ENCODE results near the gene GFOD1. TPM values are rescaled to one million over a fixed set of nuclear protein-coding genes. Genes with fewer than 3 reads are reported as not detected.

The GFOD1 gene
- polyA plus RNA-seq, 1 donor = 2.0 TPM

DNA sequence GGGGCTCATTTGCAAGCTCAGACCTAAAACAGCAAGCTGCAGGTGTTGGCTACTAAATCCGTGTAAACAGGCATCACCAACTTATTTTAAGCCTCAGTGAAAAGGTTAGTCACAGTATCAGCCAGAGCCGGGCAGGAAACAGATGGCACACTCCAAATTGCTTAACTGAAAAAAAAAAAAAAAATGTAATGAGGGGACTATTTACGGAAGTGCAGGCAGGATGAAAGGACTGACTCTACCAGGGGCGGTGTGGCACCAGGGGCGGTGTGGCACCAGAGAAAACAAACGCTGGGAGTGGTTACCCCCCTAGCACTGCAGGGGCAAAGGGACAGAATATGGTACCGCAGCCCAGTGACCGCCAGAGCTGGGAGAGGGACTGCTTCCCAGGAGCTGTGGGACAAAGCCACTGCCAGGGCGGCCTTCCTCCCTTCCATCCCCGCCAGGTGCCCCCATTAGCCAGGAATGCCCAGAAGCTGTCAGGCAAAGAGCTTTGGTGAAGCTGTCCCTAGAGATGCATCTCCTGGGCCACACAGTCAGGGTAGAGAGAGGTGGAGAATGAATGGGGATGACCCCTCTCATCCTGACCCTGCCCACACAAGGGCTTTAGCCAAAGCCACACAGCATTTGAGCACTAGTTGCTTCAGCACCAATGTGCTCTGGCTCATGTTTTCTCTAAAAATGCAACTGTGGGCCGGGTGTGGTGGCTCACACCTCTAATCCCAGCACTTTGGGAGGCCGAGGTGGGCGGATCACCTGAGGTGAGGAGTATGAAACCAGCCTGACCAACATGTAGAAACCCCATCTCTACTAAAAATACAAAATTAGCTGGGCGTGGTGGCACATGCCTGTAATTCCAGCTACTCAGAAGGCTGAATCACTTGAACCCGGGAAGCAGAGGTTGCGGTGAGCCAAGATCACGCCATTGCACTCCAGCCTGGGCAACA is 39.6 kb upstream of the GFOD1 start:
- H3K27me3 ChIP-seq (ENCODE audit: control insufficient read depth, insufficient read depth, low read length) = no peaks in the 10 kb centered on the region

GRCh38 chr6:13526357-13526726 is 38.9 kb upstream of the GFOD1 start:
- Histone ChIP-seq H3K27ac (ENCODE audit: low read length) (no peak overlapping the region), H3K36me3 (ENCODE audit: control insufficient read depth, insufficient read depth, low read length) (no peaks in the 10 kb centered on the region), H3K27me3 (ENCODE audit: control insufficient read depth, insufficient read depth, low read length) (no peaks in the 10 kb centered on the region), H3K4me1 (ENCODE audit: control insufficient read depth, insufficient read depth, low read length) (no peaks in the 10 kb centered on the region), H3K9me3 (ENCODE audit: control insufficient read depth, low read depth, low read length) (no peaks in the 10 kb centered on the region), H3K4me3 (ENCODE audit: low read length) (no peak overlapping the region)
- WGBS (ENCODE audit: insufficient coverage, low lambda C conversion rate) = no CpG with 5 or more reads among the region's 1 CpG
- no peak for DNase-seq

More for the DNA sequence above, 39.6 kb upstream of the GFOD1 start:
- Histone ChIP-seq H3K4me1 (ENCODE audit: control insufficient read depth, insufficient read depth, low read length) (no peaks in the 10 kb centered on the region), H3K4me3 (ENCODE audit: low read length) (no peak overlapping the region), H3K36me3 (ENCODE audit: control insufficient read depth, insufficient read depth, low read length) (no peaks in the 10 kb centered on the region), H3K27ac (ENCODE audit: low read length) (no peak overlapping the region), H3K9me3 (ENCODE audit: control insufficient read depth, low read depth, low read length) (no peaks in the 10 kb centered on the region)
- peak in 1 of 2 donors; percentile 24 for DNase-seq
- WGBS (ENCODE audit: insufficient coverage, low lambda C conversion rate) = 66% methylated on average over 2 of the region's 17 CpGs

DNA sequence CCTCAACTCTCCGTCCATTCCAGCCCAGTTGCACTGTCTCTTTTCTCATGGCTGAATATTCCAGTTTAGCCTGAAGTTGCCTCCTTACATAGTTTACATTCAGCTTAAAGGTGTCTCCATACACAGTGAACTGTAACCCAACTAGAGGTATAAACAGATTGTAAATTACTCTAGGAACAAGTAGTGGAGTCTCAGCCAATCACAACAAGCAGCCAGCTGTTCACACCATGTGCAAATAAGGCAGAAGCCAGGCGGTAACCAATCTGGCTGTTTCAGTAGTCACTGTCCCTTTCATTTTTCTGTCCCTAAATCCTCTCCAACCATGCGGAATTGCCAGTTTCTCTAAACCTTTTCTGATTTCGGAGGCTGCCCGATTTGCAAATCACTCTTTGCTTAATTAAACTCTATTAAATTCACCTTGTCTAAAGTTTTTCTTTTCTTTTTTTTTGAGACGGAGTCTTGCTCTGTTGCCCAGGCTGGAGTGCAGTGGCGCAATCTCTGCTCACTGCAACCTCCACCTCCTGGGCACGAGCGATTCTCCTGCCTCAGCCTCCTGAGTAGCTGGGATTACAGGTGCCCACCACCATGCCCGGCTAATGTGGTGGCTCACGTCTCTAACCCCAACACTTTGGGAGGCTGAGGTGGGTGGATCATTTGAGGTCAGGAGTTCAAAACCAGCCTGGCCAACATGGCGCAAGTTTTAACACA is 37.6 kb upstream of the GFOD1 start:
- no peaks in the 10 kb centered on the region for H3K27me3 ChIP-seq (ENCODE audit: control insufficient read depth, insufficient read depth, low read length)
- H3K36me3 ChIP-seq (ENCODE audit: control insufficient read depth, insufficient read depth, low read length) = no peaks in the 10 kb centered on the region
- H3K27ac ChIP-seq (ENCODE audit: low read length) = no peak overlapping the region
- H3K4me1 ChIP-seq (ENCODE audit: control insufficient read depth, insufficient read depth, low read length) = no peaks in the 10 kb centered on the region
- H3K9me3 ChIP-seq (ENCODE audit: control insufficient read depth, low read depth, low read length) = no peaks in the 10 kb centered on the region
- H3K4me3 ChIP-seq (ENCODE audit: low read length) = no peak overlapping the region
- no peak for DNase-seq
- WGBS (ENCODE audit: insufficient coverage, low lambda C conversion rate) = 96% methylated on average over 3 of the region's 12 CpGs

- WGBS (ENCODE audit: insufficient coverage, low lambda C conversion rate) = no CpG with 5 or more reads among the region's 11 CpGs
- Histone ChIP-seq H3K27ac (ENCODE audit: low read length) (no peak overlapping the region), H3K36me3 (ENCODE audit: control insufficient read depth, insufficient read depth, low read length) (no peaks in the 10 kb centered on the region), H3K4me3 (ENCODE audit: low read length) (no peak overlapping the region), H3K27me3 (ENCODE audit: control insufficient read depth, insufficient read depth, low read length) (no peaks in the 10 kb centered on the region), H3K9me3 (ENCODE audit: control insufficient read depth, low read depth, low read length) (no peaks in the 10 kb centered on the region), H3K4me1 (ENCODE audit: control insufficient read depth, insufficient read depth, low read length) (no peaks in the 10 kb centered on the region)
- DNase-seq = no peak
Observed at GRCh38 chr6:13523826-13524622, 36.6 kb upstream of the GFOD1 start.

DNA sequence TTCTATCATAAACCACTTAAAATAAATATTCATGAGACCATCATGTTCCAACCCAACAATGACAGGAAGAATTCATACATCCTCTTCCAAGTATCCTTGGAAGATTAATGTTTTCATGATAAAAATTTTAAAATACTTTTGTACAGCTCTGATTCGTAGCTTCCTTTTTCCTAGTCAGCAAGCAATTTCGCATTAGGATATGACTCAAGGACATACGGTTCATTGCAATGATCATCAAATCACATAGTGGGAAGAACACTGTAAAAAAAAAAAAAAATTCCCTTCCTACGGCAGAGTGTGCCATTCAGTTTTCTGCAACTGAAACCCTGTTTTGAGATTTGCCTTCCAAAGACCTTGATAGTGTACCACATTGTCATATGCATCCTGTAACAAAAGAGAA is 35.3 kb upstream of the GFOD1 start:
- WGBS (ENCODE audit: insufficient coverage, low lambda C conversion rate) = 0% methylated on average over 1 of the region's 4 CpGs
- no peak for DNase-seq
- no peaks in the 10 kb centered on the region for H3K36me3 ChIP-seq (ENCODE audit: control insufficient read depth, insufficient read depth, low read length)
- H3K9me3 ChIP-seq (ENCODE audit: control insufficient read depth, low read depth, low read length) = no peaks in the 10 kb centered on the region
- no peaks in the 10 kb centered on the region for H3K27me3 ChIP-seq (ENCODE audit: control insufficient read depth, insufficient read depth, low read length)
- H3K4me1 ChIP-seq (ENCODE audit: control insufficient read depth, insufficient read depth, low read length) = no peaks in the 10 kb centered on the region
- H3K4me3 ChIP-seq (ENCODE audit: low read length) = no peak overlapping the region
- H3K27ac ChIP-seq (ENCODE audit: low read length) = no peak overlapping the region

DNA sequence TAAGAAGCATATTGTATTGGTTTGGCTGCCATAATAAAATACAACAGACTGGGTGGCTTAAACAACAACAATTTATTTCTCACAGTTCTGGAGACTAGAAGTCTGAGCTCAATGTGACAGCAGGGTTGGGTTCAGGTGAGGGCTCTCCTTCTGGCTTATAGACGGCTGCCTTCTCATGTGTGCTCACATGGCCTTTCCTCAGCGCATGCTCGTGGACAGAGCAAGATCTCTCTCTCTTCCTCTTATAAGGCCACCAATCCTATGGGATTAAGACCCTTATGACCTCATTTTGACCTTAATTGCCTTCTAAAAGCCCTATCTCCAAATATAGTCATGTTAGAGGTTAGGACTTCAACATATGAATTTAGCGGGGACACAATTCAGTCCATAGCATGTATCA is 32.4 kb upstream of the GFOD1 start:
- H3K4me3 ChIP-seq (ENCODE audit: low read length) = no peak overlapping the region
- H3K27me3 ChIP-seq (ENCODE audit: control insufficient read depth, insufficient read depth, low read length) = no peaks in the 10 kb centered on the region
- H3K27ac ChIP-seq (ENCODE audit: low read length) = no peak overlapping the region
- H3K9me3 ChIP-seq (ENCODE audit: control insufficient read depth, low read depth, low read length) = no peaks in the 10 kb centered on the region
- H3K4me1 ChIP-seq (ENCODE audit: control insufficient read depth, insufficient read depth, low read length) = no peaks in the 10 kb centered on the region
- no CpG with 5 or more reads among the region's 4 CpGs for WGBS (ENCODE audit: insufficient coverage, low lambda C conversion rate)
- no peak for DNase-seq
- H3K36me3 ChIP-seq (ENCODE audit: control insufficient read depth, insufficient read depth, low read length) = no peaks in the 10 kb centered on the region

DNA sequence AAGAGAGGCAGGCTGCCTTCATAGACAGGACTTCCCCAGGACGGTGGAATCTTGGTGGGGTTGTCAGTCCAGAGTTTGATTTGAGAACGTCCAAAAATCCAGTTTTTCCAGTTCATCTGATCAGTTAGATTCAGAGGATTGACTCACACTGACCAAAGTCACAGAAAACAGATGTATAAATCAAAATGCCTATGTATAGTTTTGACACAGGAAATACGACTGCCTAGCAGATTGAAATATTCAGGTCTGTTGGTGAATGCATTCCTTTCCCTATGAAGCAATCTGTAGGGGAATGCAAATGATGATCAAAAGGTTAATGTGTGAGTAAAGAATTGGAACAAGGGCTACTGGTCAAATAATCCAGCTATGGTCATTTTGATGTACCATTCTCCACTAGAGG is 29.7 kb upstream of the GFOD1 start:
- no peak for DNase-seq
- H3K9me3 ChIP-seq (ENCODE audit: control insufficient read depth, low read depth, low read length) = peaks cover 4% of the 10 kb centered on the region
- peaks cover 4% of the 10 kb centered on the region for H3K4me1 ChIP-seq (ENCODE audit: control insufficient read depth, insufficient read depth, low read length)
- H3K27me3 ChIP-seq (ENCODE audit: control insufficient read depth, insufficient read depth, low read length) = no peaks in the 10 kb centered on the region
- H3K4me3 ChIP-seq (ENCODE audit: low read length) = no peak overlapping the region
- H3K36me3 ChIP-seq (ENCODE audit: control insufficient read depth, insufficient read depth, low read length) = no peaks in the 10 kb centered on the region
- H3K27ac ChIP-seq (ENCODE audit: low read length) = no peak overlapping the region
- 67% methylated on average over 1 of the region's 3 CpGs for WGBS (ENCODE audit: insufficient coverage, low lambda C conversion rate)

DNA sequence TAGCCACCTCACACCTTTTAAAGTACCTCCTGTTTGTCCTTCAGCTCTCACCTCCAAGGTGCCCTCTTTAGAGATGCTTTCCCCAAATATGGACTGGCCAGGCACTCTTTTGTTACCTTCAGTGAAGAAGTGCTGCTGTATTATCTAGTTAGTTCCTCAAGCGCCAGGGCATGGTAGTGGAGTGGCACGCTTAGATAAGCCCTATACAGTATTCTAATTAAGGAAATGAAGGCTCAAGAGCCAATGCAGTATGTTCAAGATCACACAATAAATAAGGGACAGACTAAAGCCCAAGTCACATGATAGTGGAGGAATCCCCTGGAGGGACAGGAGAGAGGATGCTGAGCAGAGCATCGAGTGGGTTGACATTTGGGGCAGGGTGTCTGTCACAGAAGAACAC is 28.5 kb upstream of the GFOD1 start:
- H3K27ac ChIP-seq (ENCODE audit: low read length) = no peak overlapping the region
- H3K9me3 ChIP-seq (ENCODE audit: control insufficient read depth, low read depth, low read length) = peaks cover 8% of the 10 kb centered on the region
- H3K36me3 ChIP-seq (ENCODE audit: control insufficient read depth, insufficient read depth, low read length) = no peaks in the 10 kb centered on the region
- no peak overlapping the region for H3K4me3 ChIP-seq (ENCODE audit: low read length)
- H3K27me3 ChIP-seq (ENCODE audit: control insufficient read depth, insufficient read depth, low read length) = no peaks in the 10 kb centered on the region
- DNase-seq = no peak
- H3K4me1 ChIP-seq (ENCODE audit: control insufficient read depth, insufficient read depth, low read length) = peaks cover 4% of the 10 kb centered on the region
- WGBS (ENCODE audit: insufficient coverage, low lambda C conversion rate) = no CpG with 5 or more reads among the region's 3 CpGs

DNA sequence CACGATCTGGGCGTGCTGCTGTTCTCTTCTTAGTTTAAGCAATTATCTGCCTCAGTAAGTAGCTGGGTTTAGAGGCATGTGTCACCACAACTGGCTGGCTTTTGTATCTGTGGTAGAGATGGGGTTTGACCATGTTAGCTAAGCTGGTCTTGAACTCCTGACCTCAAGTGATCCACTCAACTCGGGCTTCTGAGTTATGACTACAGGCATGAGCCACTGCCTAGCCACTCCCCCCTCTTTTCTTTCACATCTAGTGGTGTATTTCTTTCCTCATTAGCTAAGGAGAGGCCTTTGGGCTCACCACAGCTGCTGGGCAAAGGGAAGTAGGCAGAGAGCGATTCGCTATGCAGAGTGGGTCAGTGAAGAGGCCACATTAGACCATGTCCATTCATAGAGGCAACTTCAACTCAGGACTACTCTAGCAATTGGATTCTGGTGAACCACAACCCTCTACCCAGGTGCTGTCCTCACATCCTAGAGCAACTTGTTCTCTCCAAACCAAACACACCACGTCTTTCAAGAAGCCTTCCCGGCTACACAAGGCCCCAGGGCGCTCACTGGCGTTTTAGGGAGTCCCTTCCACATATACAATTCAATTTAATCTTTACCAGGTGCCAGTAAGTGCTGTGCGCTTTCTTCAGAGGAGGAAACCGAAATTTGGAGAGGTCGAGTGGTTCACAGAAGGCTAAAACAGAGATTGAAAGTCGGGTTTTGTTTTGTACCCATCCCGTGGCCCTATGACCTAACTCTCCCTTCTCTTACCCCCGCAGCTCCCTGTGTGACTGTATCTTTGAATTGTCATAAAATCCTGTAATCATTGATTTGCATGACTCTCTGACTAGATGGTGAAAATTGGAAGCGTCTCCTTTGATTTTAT is 26.5 kb upstream of the GFOD1 start:
- H3K36me3 ChIP-seq (ENCODE audit: control insufficient read depth, insufficient read depth, low read length) = no peaks in the 10 kb centered on the region
- no peak overlapping the region for H3K27ac ChIP-seq (ENCODE audit: low read length)
- H3K9me3 ChIP-seq (ENCODE audit: control insufficient read depth, low read depth, low read length) = peaks cover 10% of the 10 kb centered on the region
- H3K4me3 ChIP-seq (ENCODE audit: low read length) = no peak overlapping the region
- peaks cover 4% of the 10 kb centered on the region for H3K4me1 ChIP-seq (ENCODE audit: control insufficient read depth, insufficient read depth, low read length)
- WGBS (ENCODE audit: insufficient coverage, low lambda C conversion rate) = 86% methylated on average over 1 of the region's 16 CpGs
- H3K27me3 ChIP-seq (ENCODE audit: control insufficient read depth, insufficient read depth, low read length) = no peaks in the 10 kb centered on the region
- no peak for DNase-seq
